Measurements from ENCODE around the gene RNU5B-1.

The RNU5B-1 gene

GRCh38 chr15:65326117-65326526, 21.6 kb downstream of the RNU5B-1 start:
- DNase-seq (ENCODE audit: low spot score), result peak; percentile 20
- TF ChIP-seq, protein P1, sequence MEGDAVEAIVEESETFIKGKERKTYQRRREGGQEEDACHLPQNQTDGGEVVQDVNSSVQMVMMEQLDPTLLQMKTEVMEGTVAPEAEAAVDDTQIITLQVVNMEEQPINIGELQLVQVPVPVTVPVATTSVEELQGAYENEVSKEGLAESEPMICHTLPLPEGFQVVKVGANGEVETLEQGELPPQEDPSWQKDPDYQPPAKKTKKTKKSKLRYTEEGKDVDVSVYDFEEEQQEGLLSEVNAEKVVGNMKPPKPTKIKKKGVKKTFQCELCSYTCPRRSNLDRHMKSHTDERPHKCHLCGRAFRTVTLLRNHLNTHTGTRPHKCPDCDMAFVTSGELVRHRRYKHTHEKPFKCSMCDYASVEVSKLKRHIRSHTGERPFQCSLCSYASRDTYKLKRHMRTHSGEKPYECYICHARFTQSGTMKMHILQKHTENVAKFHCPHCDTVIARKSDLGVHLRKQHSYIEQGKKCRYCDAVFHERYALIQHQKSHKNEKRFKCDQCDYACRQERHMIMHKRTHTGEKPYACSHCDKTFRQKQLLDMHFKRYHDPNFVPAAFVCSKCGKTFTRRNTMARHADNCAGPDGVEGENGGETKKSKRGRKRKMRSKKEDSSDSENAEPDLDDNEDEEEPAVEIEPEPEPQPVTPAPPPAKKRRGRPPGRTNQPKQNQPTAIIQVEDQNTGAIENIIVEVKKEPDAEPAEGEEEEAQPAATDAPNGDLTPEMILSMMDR (IDR thresholded peaks at IDR 0.05; ENCODE audit: borderline replicate concordance, control extremely low read depth, extremely low read depth, insufficient read depth, missing control alignments), result no peak
- in situ Hi-C loops (cut with MboI; ENCODE audit: low sequenced_read_pairs, unreplicated experiment), result no loop called here

DNA sequence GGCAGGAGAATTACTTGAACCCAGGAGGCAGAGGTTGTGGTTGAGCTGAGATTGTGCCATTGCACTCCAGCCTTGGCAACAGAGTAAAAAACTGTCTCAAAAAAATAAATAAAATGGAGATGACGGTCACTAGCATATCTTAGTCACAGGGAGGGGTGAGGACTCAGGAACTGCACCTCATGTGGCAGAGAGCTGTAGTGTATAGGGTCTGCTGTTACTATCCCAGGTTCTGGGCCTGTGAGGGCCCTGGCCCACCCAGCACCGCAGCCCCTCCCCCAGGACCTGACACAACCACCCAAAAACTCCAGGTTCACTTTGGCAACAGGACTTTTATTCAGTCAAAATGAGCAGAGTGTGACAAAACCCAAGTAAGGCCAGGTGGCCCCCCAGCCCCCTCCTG, 22.3 kb downstream of the RNU5B-1 start:
- TF ChIP-seq, protein P1 (IDR thresholded peaks at IDR 0.05; ENCODE audit: borderline replicate concordance, control extremely low read depth, extremely low read depth, insufficient read depth, missing control alignments), result no peak
- in situ Hi-C loops (cut with MboI; ENCODE audit: low sequenced_read_pairs, unreplicated experiment), result no loop called here
- DNase-seq (ENCODE audit: low spot score), result peak; percentile 19

- DNase-seq (ENCODE audit: low spot score), result peak; percentile 37
- in situ Hi-C loops (cut with MboI; ENCODE audit: low sequenced_read_pairs, unreplicated experiment), result no loop called here
- TF ChIP-seq, protein P1 (IDR thresholded peaks at IDR 0.05; ENCODE audit: borderline replicate concordance, control extremely low read depth, extremely low read depth, insufficient read depth, missing control alignments), result no peak
Observed at GRCh38 chr15:65327651-65328393, 23.3 kb downstream of the RNU5B-1 start.

DNA sequence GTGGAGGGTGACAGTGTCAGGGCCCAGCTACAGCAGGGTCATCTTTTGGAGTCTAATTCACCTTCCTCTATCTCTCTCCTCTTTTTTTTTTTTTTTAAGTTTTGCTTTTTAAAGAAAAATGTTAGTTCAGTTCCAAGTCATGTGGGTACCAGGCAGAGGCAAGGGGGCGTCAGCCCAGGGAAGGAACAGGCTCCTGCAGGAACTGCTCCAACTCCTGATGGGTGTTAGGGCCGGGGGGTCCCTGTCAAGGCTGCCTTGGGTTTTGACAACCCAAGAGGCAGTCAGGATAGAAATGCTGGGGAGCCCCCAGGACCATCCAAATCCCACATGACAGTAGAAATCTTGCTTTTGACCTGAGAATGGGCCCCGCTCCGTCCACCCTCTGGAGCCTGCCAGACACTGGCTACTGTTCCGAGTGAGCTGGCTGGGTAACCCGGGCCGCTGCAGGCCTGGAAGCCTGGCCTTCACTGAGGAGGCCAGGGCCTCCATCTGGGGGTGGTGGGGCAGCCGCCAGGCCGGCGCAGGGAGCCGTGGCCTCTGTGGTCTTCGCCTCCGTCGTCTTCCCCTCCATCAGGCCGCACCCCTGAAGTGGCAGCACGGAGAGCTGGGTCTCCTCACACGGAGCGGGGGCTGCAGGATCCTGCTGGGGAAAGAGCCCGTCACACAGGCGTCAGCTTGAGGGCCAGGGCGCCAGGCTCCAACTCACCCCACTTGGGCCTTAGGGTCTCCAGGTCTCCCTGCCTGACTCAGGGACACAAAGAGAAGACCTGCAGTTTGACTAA, 24.2 kb downstream of the RNU5B-1 start:
- TF ChIP-seq, protein P1 (IDR thresholded peaks at IDR 0.05; ENCODE audit: borderline replicate concordance, control extremely low read depth, extremely low read depth, insufficient read depth, missing control alignments), result no peak

DNA sequence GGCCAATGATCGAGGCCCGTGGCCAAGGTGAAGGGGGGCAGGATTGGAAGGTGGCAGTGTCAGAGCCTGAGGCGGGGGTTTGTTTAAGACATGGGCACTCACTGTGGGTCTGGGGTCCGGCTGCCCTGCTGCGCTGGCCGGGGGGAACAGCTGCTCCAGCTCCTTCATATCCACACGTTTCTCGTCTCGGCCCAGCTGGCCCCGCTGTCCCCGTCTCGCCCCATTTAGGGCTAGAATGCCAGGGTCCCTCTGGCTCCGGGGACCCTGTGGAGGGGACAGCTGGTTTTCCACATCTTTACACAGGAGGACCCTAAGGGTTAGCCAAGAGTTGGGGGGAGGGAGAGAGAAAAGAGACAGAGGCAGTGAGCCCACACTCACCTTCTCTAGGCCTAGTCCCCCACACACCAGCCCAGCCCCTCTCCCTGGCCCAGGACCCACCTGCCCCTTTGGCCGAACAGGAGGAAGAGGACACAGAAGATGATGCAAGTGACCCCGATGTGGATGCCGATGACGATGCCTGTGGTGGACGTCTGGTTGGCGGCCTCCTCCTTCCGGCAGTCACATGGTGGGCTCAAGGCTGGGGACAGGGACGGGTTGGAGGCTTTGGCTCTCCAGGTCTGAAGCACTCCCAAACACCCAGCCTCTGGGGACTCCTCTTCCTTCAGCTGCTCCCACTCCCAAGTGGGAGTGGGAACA, 25.0 kb downstream of the RNU5B-1 start:
- in situ Hi-C loops (cut with MboI; ENCODE audit: low sequenced_read_pairs, unreplicated experiment), result no loop called here
- peak; percentile 15 for DNase-seq (ENCODE audit: low spot score)
- TF ChIP-seq, protein P1 (IDR thresholded peaks at IDR 0.05; ENCODE audit: borderline replicate concordance, control extremely low read depth, extremely low read depth, insufficient read depth, missing control alignments), result no peak

More for the DNA sequence above, 24.2 kb downstream of the RNU5B-1 start:
- DNase-seq (ENCODE audit: low spot score), result peak; percentile 33
- in situ Hi-C loops (cut with MboI; ENCODE audit: low sequenced_read_pairs, unreplicated experiment), result no loop called here

GRCh38 chr15:65329984-65330735, 25.7 kb downstream of the RNU5B-1 start:
- in situ Hi-C loops (cut with MboI; ENCODE audit: low sequenced_read_pairs, unreplicated experiment), result no loop called here
- DNase-seq (ENCODE audit: low spot score), result peak; percentile 16
- TF ChIP-seq, protein P1 (IDR thresholded peaks at IDR 0.05; ENCODE audit: borderline replicate concordance, control extremely low read depth, extremely low read depth, insufficient read depth, missing control alignments), result no peak
